OCI-LY1 (cell line): ENCODE measurements around the gene RBL2.

ENCODE experiments used
- H2AFZ ChIP-seq: fragments of 200-600 bp; sonication (generic), shearing (Covaris generic); 2 replicates; pipeline ENCODE4 v1.6.0; 2014; ENCODE audit warnings: antibody characterized with exemption, mild to moderate bottlenecking, low read length
- H3F3A ChIP-seq: fragments of 200-600 bp; sonication (generic), shearing (Covaris generic); 2 replicates; pipeline ENCODE4 v1.6.0; 2014; ENCODE audit warnings: mild to moderate bottlenecking, antibody characterized with exemption, low read length, moderate library complexity; ENCODE audit not compliant: insufficient read depth
- H3K27ac ChIP-seq: fragments of 200-600 bp; sonication (generic); 2 replicates; pipeline ENCODE4 v1.5.1; 2014; ENCODE audit warnings: low read length, mixed run types, mild to moderate bottlenecking, low read depth; ENCODE audit not compliant: poor library complexity, severe bottlenecking
- H3K27me3 ChIP-seq: fragments of 200-600 bp; sonication (generic); 2 replicates; pipeline ENCODE4 v1.6.0; 2014; ENCODE audit warnings: antibody characterized with exemption, mild to moderate bottlenecking, low read length, moderate library complexity; ENCODE audit not compliant: insufficient read depth
- H3K36me3 ChIP-seq: fragments of 200-600 bp; sonication (generic); 2 replicates; pipeline ENCODE4 v1.6.1; 2014; ENCODE audit warnings: mild to moderate bottlenecking, antibody characterized with exemption, low read length, moderate library complexity, mixed read lengths; ENCODE audit not compliant: insufficient read depth
- H3K4me1 ChIP-seq: fragments of 200-600 bp; sonication (generic); 2 replicates; pipeline ENCODE4 v1.5.1; 2014; ENCODE audit warnings: mild to moderate bottlenecking, low read length, moderate library complexity; ENCODE audit not compliant: insufficient read depth, severe bottlenecking
- H3K4me2 ChIP-seq: fragments of 200-600 bp; sonication (generic), shearing (Covaris generic); 2 replicates; pipeline ENCODE4 v1.6.1; 2014; ENCODE audit warnings: low read length
- H3K4me3 ChIP-seq: fragments of 200-600 bp; sonication (generic); 2 replicates; pipeline ENCODE4 v1.5.1; 2014; ENCODE audit warnings: low read length, low read depth, mild to moderate bottlenecking, mixed read lengths; ENCODE audit not compliant: poor library complexity, severe bottlenecking
- H3K79me2 ChIP-seq: fragments of 200-600 bp; shearing (Covaris generic); 2 replicates; pipeline ENCODE4 v1.6.1; 2016; ENCODE audit warnings: mixed run types, low read length, mixed read lengths; ENCODE audit not compliant: insufficient read depth
- H3K9ac ChIP-seq: fragments of 200-600 bp; sonication (generic), shearing (Covaris generic); 2 replicates; pipeline ENCODE4 v1.6.1; 2014; ENCODE audit warnings: mild to moderate bottlenecking, low read length, mixed read lengths
- H3K9me2 ChIP-seq: fragments of 200-600 bp; sonication (generic), shearing (Covaris generic); 2 replicates; pipeline ENCODE4 v1.6.1; 2014; ENCODE audit warnings: low read depth, mild to moderate bottlenecking, low read length, mixed read lengths
- H3K9me3 ChIP-seq: fragments of 200-600 bp; shearing (Covaris generic); 2 replicates; pipeline ENCODE4 v1.6.1; 2014; ENCODE audit warnings: low read length, mixed read lengths
- H4K20me1 ChIP-seq: fragments of 200-600 bp; sonication (generic), shearing (Covaris generic); 2 replicates; pipeline ENCODE4 v1.6.0; 2016; ENCODE audit warnings: mild to moderate bottlenecking, low read length; ENCODE audit not compliant: insufficient read depth
- CTCF ChIP-seq: fragments of 200-600 bp; sonication (generic), shearing (Covaris generic); IDR thresholded peaks from 2 replicates; pipeline ENCODE4 v1.5.1; 2017; ENCODE audit warnings: mild to moderate bottlenecking, antibody characterized with exemption, low read length, moderate library complexity, mixed read lengths
- EZH2 ChIP-seq: fragments of 200-600 bp; sonication (generic), shearing (Covaris generic); IDR thresholded peaks from 2 replicates; pipeline ENCODE4 v1.8.0; 2017; ENCODE audit warnings: borderline replicate concordance, mixed run types, mild to moderate bottlenecking, antibody characterized with exemption, low read length, moderate library complexity, mixed read lengths

Gene RBL2

GRCh38 chr16:53457670-53458069 lies 23.4 kb downstream of the RBL2 start:
- peak overlapping the region; percentile 30 for H3K4me2 ChIP-seq
- no peaks in the 10 kb centered on the region for H3F3A ChIP-seq
- no peaks in the 10 kb centered on the region for H4K20me1 ChIP-seq
- peaks cover 73% of the 10 kb centered on the region for H3K36me3 ChIP-seq
- H3K9me2 ChIP-seq, result no peaks in the 10 kb centered on the region
- TF ChIP-seq EZH2, result no peak
- TF ChIP-seq CTCF, result no peak
- no peaks in the 10 kb centered on the region for H3K27me3 ChIP-seq
- no peak overlapping the region for H3K4me3 ChIP-seq
- peak overlapping the region; percentile 87 for H3K27ac ChIP-seq
- no peaks in the 10 kb centered on the region for H3K9me3 ChIP-seq
- H3K4me1 ChIP-seq, result peaks cover 18% of the 10 kb centered on the region
- peak overlapping the region; percentile 45; the same call in 1 of the 2 replicates for H3K9ac ChIP-seq
- H2AFZ ChIP-seq, result no peak overlapping the region
- H3K79me2 ChIP-seq, result no peaks in the 10 kb centered on the region

GRCh38 chr16:53458635-53459034 lies 24.4 kb downstream of the RBL2 start:
- H3K9me2 ChIP-seq, result no peaks in the 10 kb centered on the region
- H3K9ac ChIP-seq, result no peak overlapping the region
- TF ChIP-seq EZH2 (no peak), CTCF (no peak)
- H3K4me1 ChIP-seq, result peaks cover 18% of the 10 kb centered on the region
- H3K27ac ChIP-seq, result no peak overlapping the region
- no peaks in the 10 kb centered on the region for H3K9me3 ChIP-seq
- H2AFZ ChIP-seq, result no peak overlapping the region
- no peak overlapping the region for H3K4me2 ChIP-seq
- no peaks in the 10 kb centered on the region for H3F3A ChIP-seq
- H3K36me3 ChIP-seq, result peaks cover 74% of the 10 kb centered on the region
- no peaks in the 10 kb centered on the region for H3K27me3 ChIP-seq
- no peak overlapping the region for H3K4me3 ChIP-seq
- H3K79me2 ChIP-seq, result no peaks in the 10 kb centered on the region
- H4K20me1 ChIP-seq, result no peaks in the 10 kb centered on the region

- H3K27me3 ChIP-seq, result no peaks in the 10 kb centered on the region
- H3K79me2 ChIP-seq, result no peaks in the 10 kb centered on the region
- no peaks in the 10 kb centered on the region for H3K9me3 ChIP-seq
- H3K4me1 ChIP-seq, result no peaks in the 10 kb centered on the region
- TF ChIP-seq CTCF, result no peak
- TF ChIP-seq EZH2, result no peak
- no peaks in the 10 kb centered on the region for H3K9me2 ChIP-seq
- no peak overlapping the region for H3K4me2 ChIP-seq
- H3K36me3 ChIP-seq, result peaks cover 79% of the 10 kb centered on the region
- no peaks in the 10 kb centered on the region for H4K20me1 ChIP-seq
- H3F3A ChIP-seq, result no peaks in the 10 kb centered on the region
- H3K27ac ChIP-seq, result no peak overlapping the region
- H2AFZ ChIP-seq, result no peak overlapping the region
- no peak overlapping the region for H3K4me3 ChIP-seq
- no peak overlapping the region for H3K9ac ChIP-seq
Measured at GRCh38 chr16:53465606-53466280, 31.5 kb downstream of the RBL2 start.
